ENCODE data around the gene PRKN.

GRCh38 chr6:162124710-162125435 lies 602.7 kb downstream of the PRKN start:
- TF ChIP-seq POLR2A (IDR thresholded peaks at IDR 0.05; ENCODE audit: extremely low read depth, insufficient read length) (no peak), CTCF (IDR thresholded peaks at IDR 0.05; ENCODE audit: low read depth, low read length) (no peak), MAX (IDR thresholded peaks at IDR 0.05; ENCODE audit: low read depth, low read length) (no peak)
